Mucosa of stomach (tissue), 1 donor: ENCODE results near the gene HOXD13.

Experiments
- H3K27me3 ChIP-seq: one replicate; pipeline ENCODE4 v1.7.0; 2013; ENCODE audit warnings: mild to moderate bottlenecking, low read length; ENCODE audit not compliant: control insufficient read depth, insufficient read depth
- H3K36me3 ChIP-seq: one replicate; pipeline ENCODE4 v1.7.0; 2013; ENCODE audit warnings: low read length; ENCODE audit not compliant: control insufficient read depth, insufficient read depth
- H3K4me1 ChIP-seq: one replicate; pipeline ENCODE4 v1.7.0; 2013; ENCODE audit warnings: mild to moderate bottlenecking, low read length; ENCODE audit not compliant: control insufficient read depth, insufficient read depth
- H3K4me3 ChIP-seq: one replicate; pipeline ENCODE4 v1.7.0; 2013; ENCODE audit warnings: low read length
- H3K9ac ChIP-seq: one replicate; pipeline ENCODE4 v1.7.0; 2013; ENCODE audit warnings: mild to moderate bottlenecking, low read length, moderate library complexity
- H3K9me3 ChIP-seq: one replicate; pipeline ENCODE4 v1.7.0; 2013; ENCODE audit warnings: mild to moderate bottlenecking, low read length, moderate library complexity; ENCODE audit not compliant: control insufficient read depth
- donor health status: Pancreatic carcinoma.

HOXD13 gene

DNA sequence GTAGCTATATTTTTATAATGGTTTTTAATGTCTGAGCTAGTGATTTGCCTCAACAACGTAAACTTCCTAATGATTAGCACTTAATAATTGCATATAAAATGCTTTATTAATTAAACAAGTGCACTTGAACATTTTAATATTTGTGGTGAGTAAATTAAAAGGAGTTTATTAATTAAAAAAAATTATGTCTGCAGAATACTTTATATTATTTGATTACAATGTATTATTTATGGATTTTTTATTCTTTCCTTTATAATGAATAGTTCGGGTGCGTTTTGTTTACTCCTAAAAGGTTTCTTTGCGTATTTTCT is 39.3 kb downstream of the HOXD13 start:
- H3K4me3 ChIP-seq: no peak overlapping the region
- H3K27me3 ChIP-seq: peaks cover 98% of the 10 kb centered on the region
- no peaks in the 10 kb centered on the region for H3K9me3 ChIP-seq
- no peak overlapping the region for H3K9ac ChIP-seq
- H3K4me1 ChIP-seq: peaks cover 1% of the 10 kb centered on the region
- H3K36me3 ChIP-seq: no peaks in the 10 kb centered on the region

DNA sequence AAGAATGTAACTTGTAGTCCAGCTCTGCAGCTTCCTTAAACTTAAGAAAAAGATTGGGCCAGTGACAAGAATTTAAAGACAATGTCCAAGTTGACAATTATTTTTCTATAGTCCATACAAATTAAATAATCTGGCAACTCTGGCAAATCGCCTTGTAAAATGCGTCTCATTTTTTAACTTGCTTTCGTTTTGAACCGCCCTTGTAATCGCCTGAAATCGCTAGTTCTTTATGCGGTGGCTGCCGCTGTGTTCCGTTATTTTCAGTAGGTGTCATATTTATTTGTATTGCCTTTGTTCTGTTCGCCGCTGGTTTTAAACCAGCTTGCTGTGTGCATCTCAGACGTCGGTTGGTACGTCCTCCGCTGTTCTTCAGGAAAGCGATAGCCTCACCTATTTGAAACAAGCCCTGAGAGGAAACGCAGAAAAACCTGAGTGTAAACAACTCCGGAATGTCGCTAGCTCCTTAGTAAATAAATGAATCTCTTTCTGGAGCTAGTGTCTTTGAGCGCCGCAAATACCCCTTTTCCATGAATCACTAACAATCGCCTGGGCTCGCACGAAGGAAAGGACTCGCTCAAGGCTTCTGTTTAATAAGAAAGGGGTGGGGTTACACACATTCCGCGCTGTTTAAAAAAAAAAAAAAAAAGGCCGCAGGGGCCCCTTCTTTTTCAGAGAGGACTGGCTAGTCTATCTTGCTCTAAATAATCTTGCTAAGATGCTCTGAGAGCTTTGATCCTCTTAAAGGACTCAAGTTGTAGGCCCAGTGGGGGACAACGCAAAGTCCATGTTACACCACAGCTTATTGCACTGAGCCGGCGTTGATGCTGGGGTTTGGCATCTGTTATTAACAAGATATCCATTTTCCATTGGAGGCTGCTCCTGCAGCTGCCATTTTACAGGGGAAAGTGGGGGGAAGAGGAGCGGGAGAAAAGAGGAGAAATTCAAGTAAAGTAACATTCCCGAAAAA is 40.0 kb downstream of the HOXD13 start:
- H3K27me3 ChIP-seq: peaks cover 98% of the 10 kb centered on the region
- H3K4me3 ChIP-seq: no peak overlapping the region

DNA sequence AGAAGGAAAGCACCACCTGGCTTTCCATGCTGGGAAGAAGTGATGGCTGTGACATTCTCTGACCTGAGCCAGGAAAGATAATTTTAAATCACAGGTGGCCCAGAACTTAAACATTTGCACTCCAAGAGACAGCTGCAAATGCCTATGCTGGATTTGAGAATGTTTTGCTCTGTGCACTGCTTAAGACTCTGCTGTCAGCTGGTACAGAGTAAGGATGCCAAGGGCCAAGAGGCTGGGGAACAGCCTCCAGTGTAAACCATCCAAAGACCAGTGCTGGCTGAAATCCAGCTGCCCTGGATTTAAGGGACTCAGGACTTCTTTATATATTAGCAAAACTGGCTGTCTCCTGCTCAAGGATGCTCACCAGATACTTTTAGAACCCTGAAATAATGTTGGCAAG is 40.9 kb downstream of the HOXD13 start:
- no peak overlapping the region for H3K4me3 ChIP-seq
- H3K9me3 ChIP-seq: no peaks in the 10 kb centered on the region
- peaks cover 98% of the 10 kb centered on the region for H3K27me3 ChIP-seq
- H3K9ac ChIP-seq: no peak overlapping the region
- no peaks in the 10 kb centered on the region for H3K36me3 ChIP-seq
- H3K4me1 ChIP-seq: peaks cover 5% of the 10 kb centered on the region

More for the DNA sequence above, 40.0 kb downstream of the HOXD13 start:
- Histone ChIP-seq H3K9me3 (no peaks in the 10 kb centered on the region), H3K4me1 (peaks cover 5% of the 10 kb centered on the region), H3K36me3 (no peaks in the 10 kb centered on the region), H3K9ac (no peak overlapping the region)

DNA sequence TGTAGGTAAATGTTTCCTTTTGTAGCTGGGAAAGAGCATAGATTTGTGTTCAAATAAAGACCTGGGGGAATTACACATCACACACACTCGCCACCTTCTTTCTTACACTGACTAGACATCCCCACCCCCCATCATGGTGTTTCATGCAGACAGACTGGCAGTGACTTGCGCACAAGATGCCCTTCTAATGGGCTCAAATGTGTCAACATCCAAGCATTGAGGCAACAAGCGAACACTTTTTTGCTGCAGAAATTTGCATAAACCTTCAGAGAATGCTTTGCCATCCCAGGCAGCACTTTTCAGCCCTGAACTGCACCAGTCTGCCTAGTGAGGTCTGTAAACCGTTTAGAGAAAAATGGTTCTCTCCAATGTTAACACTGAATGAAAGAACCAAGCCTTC is 41.5 kb downstream of the HOXD13 start:
- no peak overlapping the region for H3K4me3 ChIP-seq
- no peaks in the 10 kb centered on the region for H3K36me3 ChIP-seq
- H3K9ac ChIP-seq: no peak overlapping the region
- peaks cover 98% of the 10 kb centered on the region for H3K27me3 ChIP-seq
- H3K9me3 ChIP-seq: no peaks in the 10 kb centered on the region
- peaks cover 5% of the 10 kb centered on the region for H3K4me1 ChIP-seq

DNA sequence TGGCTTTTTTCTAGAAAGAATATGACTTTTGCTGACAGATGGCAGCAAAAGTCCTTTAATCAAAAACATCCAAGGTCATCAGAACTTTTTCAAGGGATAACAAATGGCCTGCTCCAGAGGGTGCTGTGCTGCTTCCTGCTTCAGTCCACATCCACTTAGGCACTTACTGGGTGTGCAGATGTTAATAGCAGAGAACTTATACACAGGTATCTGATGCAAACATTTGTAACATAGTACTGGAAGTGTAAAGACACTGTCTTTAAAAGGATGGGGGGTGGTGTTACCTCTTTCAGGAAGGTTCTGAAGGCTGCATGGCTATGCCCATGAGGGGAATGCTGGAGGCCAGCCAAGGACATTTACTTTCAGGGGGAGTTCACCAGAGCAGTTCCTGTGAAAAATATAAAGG is 42.5 kb downstream of the HOXD13 start:
- Histone ChIP-seq H3K9ac (no peak overlapping the region), H3K4me1 (peaks cover 5% of the 10 kb centered on the region), H3K4me3 (no peak overlapping the region), H3K27me3 (peaks cover 97% of the 10 kb centered on the region), H3K36me3 (no peaks in the 10 kb centered on the region), H3K9me3 (no peaks in the 10 kb centered on the region)

DNA sequence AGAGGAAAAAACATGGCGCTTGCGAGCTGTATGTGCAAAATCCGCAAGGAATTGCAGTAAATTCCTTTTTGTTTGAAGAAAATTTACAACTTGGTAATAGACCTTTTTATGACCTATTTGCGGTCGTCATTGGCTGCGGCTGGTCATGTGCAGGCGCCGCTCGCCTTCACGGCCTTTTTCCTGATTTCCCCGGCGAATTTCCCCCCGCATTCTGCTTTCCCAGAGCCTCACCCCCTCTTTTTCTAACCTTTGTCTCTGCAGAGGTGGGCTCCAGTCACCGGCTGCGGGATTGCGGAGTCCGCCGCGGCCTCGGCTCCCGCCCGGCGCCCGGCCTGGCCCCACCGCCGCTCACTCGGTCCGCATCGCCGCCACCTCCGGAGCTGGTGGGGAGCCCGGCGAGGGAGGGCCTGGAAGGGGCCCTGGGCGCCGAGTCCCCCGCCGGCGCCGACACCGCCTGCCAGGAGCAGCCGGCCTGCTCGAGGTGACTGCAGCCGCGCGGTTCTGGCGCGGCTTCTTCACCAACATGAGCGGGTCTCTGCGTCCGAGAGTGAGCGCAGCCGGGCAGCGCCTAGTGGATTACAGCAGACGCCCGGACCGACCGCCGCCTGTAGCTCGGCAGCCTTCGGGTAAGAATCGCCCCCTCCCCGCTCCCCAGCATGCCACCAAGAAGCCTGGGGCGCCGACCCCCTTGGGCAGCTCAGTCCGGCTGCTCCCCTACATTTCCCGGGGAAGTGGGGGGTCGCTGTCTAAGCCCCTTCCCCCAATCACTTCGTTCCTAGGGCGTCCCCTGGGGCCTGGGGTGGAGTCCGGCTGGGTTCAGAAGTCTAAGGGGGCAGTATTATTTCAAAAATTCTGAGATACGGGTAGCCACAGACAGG is 44.1 kb downstream of the HOXD13 start:
- Histone ChIP-seq H3K27me3 (peaks cover 97% of the 10 kb centered on the region), H3K36me3 (no peaks in the 10 kb centered on the region), H3K9ac (no peak overlapping the region), H3K4me3 (peak overlapping the region; percentile 40), H3K4me1 (peaks cover 13% of the 10 kb centered on the region), H3K9me3 (no peaks in the 10 kb centered on the region)

DNA sequence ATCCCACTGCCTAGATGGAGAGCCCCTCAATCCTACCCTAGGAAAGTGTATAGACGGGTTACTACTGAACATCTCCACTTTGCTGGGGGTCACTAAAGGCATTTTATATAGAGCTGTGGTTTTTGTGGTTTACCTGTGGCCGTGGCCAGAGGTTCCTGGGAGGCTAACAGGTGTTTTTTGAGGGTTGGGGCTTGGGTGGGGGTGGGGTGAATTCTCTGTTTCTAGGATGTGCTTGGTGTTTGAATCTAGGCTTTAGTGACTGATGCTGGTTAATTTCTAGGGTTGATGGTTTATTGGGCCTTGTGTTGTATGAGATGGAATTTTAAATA is 44.7 kb downstream of the HOXD13 start:
- H3K27me3 ChIP-seq: peaks cover 98% of the 10 kb centered on the region
- no peak overlapping the region for H3K9ac ChIP-seq
- no peaks in the 10 kb centered on the region for H3K36me3 ChIP-seq

DNA sequence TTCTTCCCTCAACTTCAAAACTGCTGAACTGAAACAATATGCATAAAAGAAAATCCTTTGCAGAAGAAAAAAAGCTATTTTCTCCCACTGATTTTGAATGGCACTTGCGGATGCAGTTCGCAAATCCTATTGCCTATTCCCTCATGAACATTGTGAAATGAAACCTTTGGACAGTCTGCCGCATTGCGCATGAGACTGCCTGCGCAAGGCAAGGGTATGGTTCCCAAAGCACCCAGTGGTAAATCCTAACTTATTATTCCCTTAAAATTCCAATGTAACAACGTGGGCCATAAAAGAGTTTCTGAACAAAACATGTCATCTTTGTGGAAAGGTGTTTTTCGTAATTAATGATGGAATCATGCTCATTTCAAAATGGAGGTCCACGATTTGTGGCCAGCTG is 45.4 kb downstream of the HOXD13 start:
- peaks cover 98% of the 10 kb centered on the region for H3K27me3 ChIP-seq
- H3K9me3 ChIP-seq: no peaks in the 10 kb centered on the region
- H3K36me3 ChIP-seq: no peaks in the 10 kb centered on the region
- H3K9ac ChIP-seq: no peak overlapping the region
- H3K4me3 ChIP-seq: no peak overlapping the region
- peaks cover 13% of the 10 kb centered on the region for H3K4me1 ChIP-seq

More for the DNA sequence above, 44.7 kb downstream of the HOXD13 start:
- Histone ChIP-seq H3K4me3 (no peak overlapping the region), H3K4me1 (peaks cover 13% of the 10 kb centered on the region), H3K9me3 (no peaks in the 10 kb centered on the region)

DNA sequence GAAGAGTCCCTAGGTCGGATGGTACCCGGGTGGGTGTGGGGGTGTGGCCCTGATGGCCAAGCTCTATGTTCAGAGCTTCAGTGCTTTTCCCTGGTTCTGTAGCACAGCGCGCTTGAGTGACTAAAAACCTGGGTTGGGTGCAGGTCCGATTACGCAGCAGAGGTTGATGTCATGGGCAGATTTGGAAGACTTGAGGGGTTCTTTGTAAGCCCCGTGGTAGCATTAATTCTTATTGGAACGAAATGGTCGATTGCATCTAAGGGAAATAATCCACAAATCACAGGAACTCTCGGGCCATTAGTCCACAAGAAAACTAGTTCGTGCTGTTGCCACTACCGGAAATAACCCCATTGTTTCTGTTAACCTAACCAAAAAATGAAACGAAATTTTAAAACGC is 46.0 kb downstream of the HOXD13 start:
- no peak overlapping the region for H3K4me3 ChIP-seq
- no peaks in the 10 kb centered on the region for H3K9me3 ChIP-seq
- H3K27me3 ChIP-seq: peaks cover 98% of the 10 kb centered on the region
- peaks cover 13% of the 10 kb centered on the region for H3K4me1 ChIP-seq
- no peak overlapping the region for H3K9ac ChIP-seq
- no peaks in the 10 kb centered on the region for H3K36me3 ChIP-seq

DNA sequence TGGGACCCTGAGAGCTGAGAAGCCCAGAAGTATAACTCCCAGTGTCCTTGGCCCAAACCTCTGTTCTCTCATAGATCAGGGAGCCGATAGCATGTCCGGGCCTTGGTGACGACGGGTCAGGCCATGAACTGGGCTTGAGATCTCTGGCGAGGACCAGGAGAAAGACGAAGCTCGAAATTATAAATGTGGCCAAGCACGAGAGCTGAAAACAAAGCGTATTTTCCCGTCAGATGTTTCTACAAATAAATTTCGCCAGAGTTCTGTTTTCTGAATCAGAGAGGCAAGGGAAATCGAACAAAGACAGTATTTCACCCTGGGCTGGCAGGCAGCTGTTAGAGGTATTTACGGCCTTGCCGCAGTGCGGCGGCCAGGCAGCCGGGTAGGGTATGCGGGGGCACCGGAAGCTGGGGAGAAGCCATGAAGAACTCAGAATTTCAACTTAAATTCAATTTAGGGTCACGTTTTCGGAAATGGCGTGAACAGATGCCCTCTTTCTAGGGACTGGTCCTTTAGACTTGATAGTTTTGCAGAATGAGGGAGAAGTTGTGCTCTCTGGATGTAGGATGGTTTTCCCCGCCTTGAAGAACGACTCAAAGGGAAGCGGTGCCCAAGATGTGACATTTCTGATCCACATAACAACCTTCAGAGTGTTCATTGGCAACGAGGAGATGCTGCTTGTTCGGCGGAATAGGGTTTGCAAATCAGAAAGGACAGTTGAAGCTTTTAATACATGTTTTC is 46.6 kb downstream of the HOXD13 start:
- Histone ChIP-seq H3K9ac (no peak overlapping the region), H3K27me3 (peaks cover 93% of the 10 kb centered on the region), H3K4me1 (peaks cover 13% of the 10 kb centered on the region)

DNA sequence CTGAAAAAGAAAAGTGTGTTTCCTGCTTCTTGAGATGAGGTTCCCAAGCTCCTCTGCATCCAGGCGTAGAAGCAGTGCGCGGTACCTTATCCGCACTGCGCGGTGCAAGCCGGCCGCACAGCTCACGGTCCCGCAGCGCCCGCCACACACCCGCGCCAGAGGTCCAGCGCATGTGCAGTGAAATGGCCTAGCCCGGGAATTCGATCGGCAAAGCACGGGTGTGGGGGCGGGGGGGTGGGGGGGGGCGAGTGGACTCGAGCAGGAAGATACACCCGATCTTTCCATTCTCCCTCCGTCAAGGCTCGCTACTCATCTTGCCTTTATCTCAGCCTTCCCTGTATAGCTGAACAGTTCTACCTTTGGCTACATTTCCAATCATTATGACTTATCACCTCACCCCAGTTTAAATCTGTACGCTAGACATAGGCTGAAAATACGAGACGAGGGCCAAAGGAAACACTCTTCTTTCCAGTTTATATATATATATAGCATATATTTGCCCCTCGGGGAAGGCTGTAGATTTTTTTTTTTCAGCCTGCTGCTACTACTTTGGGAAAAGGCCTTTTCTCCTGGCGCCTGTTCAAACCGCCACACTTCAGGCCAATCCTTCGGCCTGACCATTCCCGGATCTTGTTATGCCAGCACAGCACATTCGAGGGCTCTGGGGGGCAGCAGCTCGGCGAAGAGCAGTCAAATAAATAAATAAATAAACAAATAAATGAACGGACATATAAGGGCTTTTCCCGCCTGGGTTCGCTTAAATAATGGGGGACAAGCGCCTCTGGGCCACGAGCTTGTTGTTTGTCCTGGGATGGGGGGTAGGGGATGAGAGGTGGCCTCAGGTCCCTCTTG is 47.4 kb downstream of the HOXD13 start:
- Histone ChIP-seq H3K4me3 (no peak overlapping the region), H3K27me3 (peaks cover 91% of the 10 kb centered on the region), H3K36me3 (no peaks in the 10 kb centered on the region), H3K4me1 (peaks cover 13% of the 10 kb centered on the region), H3K9ac (no peak overlapping the region), H3K9me3 (no peaks in the 10 kb centered on the region)

More for the DNA sequence above, 46.6 kb downstream of the HOXD13 start:
- H3K36me3 ChIP-seq: no peaks in the 10 kb centered on the region
- no peak overlapping the region for H3K4me3 ChIP-seq
- no peaks in the 10 kb centered on the region for H3K9me3 ChIP-seq
